CD1c-positive myeloid dendritic cell (primary cell): Measurements from ENCODE around the gene HDDC3.
A peak's percentile ranks its signal among the peaks of the same experiment; 100 is the strongest.

Experiments
- DNase-seq: peaks from one replicate; pipeline ENCODE4 v3.0.0-alpha.2; 2016; ENCODE audit errors: extremely low spot score

Gene HDDC3

DNA sequence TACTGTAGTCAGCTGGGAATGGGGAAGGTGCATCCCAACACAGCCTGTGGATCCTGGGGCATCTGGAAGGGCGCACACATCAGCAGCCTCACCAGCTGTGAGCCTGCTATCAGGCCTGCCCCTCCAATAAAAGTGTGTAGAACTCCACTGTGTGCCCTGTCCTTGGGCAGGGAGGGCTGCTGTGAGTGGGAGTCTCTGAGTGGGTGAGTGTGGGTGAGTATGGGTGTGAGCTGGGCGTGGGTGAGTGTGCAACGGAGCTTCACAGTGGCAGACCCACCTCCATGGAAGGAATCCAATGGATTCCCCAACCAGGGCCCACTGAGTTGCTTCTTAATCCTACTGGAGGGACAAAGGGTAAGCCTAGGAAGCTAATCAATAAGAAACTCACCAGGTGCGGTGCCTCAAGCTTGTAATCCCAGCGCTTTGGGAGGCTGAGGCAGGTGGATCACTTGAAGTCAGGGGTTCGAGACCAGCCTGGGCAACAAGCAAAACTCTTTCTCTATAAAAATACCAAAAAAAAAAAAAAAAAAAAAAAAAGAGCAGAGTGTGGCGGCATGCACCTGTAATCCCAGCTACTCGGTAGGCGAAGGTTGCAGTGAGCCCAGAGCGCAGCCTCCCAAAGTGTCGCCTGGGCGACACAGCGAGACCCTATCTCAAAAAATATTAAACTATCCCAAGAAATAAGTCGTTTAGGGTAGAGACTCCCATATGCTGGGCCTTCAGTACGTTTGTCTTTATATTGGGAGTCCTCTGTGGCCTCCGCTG lies 21.8 kb upstream of the HDDC3 start:
- DNase-seq = no peak

DNA sequence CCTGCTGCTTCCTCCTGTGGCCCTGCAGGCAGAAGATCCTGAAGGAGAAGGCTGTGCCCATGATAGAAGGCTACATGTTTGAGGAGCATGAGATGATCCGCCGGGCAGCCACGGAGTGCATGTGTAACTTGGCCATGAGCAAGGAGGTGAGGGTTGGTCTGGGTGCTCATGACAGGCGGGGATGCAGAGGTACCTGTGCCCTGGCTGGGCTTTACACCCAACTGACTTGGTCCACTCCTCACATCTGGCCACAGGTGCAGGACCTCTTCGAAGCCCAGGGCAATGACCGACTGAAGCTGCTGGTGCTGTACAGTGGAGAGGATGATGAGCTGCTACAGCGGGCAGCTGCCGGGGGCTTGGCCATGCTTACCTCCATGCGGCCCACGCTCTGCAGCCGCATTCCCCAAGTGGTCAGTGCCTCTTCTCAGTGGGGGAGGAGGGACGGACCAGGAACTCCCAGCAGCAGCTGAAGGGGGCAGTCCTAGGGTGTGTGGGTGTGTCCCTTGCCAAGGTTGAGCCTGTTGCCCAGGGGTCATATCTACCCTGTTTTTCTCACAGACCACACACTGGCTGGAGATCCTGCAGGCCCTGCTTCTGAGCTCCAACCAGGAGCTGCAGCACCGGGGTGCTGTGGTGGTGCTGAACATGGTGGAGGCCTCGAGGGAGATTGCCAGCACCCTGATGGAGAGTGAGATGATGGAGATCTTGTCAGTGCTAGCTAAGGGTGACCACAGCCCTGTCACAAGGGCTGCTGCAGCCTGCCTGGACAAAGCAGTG lies 20.7 kb upstream of the HDDC3 start:
- DNase-seq = no peak

DNA sequence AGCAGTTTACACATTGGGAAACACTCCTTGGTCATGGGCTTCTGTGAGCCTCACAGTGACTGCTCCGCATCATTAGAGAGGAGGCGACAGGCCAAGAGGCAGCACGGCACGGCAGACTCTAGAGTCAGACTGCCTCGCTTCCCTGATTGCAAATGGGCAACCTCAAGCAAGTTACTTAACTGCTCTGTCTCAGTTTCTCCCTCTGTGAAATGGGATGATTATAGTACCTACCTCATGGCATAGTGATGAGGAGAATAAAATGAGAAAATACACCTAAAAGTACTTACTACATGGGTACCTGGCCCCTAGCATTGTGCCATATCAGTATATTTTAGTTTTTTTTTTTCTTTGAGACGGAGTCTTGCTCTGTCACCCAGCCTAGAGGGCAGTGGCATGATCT lies 18.3 kb upstream of the HDDC3 start:
- no peak for DNase-seq

DNA sequence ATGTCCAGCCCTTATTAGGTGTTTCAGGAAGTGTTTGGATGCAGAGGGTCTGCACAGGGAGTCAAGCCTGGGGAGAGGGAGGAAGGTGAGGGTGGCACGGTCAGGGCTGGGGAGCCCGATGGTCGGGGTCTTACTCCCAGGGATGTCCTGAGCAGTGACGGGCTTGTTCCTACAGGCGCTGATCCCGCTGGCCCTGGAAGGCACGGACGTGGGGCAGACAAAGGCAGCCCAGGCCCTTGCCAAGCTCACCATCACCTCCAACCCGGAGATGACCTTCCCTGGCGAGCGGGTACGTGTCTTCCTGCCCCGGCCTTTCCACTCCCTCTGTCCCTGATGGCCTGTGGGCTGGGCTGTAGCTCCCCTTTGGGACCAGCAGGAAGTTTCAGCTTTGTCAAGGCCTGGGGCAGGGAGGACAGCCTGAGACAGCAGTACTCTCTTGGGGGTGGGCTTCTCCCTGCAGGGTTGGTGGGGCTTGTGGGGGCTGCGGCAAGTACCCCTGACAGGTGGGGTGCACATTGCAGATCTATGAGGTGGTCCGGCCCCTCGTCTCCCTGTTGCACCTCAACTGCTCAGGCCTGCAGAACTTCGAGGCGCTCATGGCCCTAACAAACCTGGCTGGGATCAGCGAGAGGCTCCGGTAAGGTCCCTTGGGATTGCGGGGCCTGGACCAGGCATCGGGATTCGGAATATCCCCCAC lies 17.8 kb upstream of the HDDC3 start:
- no peak for DNase-seq

DNA sequence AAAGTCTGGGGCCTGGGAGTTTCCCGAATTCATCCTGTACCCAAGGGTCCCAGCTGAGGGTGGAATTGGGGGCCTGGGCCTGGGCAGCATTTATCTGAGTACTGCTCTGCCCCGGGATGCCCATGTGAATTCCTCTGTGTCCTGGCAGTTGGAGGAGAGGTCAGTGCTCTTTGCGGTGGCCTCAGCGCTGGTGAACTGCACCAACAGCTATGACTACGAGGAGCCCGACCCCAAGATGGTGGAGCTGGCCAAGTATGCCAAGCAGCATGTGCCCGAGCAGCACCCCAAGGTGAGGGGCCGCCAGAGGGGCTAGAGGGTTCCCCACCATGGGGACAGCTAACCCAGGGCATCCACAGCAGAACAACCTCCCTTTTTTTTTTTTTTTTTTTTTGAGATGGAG lies 16.2 kb upstream of the HDDC3 start:
- DNase-seq = no peak

DNA sequence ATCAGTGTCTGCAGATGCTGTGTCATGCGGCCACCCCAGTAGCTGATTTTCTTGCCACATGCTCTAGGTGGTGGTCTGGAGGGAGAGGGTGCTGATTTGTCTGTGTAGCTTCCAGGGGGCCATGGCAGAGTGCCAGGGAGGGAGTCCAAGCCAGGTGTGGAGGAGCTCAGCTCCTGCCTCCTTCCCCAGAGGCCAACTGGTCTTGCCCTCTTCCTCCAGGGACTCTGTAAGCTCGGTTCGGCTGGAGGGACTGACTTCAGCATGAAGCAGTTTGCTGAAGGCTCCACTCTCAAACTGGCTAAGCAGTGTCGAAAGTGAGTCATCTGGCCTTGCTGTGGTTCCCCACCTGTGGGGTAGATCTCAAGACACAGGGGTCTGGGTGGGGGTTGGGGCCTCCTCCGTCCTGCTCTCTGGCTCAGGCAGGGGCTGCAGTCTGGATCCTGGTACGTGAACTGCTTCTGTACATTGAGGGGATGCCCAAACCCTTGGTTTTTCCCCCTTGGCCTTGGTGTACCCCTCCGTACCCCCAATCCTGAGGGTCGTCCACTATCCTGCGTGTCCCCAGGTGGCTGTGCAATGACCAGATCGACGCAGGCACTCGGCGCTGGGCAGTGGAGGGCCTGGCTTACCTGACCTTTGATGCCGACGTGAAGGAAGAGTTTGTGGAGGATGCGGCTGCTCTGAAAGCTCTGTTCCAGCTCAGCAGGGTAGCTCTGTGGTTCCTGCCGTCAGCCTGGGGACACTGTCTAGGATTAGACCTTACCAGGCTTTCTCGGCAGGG lies 15.4 kb upstream of the HDDC3 start:
- no peak for DNase-seq

DNA sequence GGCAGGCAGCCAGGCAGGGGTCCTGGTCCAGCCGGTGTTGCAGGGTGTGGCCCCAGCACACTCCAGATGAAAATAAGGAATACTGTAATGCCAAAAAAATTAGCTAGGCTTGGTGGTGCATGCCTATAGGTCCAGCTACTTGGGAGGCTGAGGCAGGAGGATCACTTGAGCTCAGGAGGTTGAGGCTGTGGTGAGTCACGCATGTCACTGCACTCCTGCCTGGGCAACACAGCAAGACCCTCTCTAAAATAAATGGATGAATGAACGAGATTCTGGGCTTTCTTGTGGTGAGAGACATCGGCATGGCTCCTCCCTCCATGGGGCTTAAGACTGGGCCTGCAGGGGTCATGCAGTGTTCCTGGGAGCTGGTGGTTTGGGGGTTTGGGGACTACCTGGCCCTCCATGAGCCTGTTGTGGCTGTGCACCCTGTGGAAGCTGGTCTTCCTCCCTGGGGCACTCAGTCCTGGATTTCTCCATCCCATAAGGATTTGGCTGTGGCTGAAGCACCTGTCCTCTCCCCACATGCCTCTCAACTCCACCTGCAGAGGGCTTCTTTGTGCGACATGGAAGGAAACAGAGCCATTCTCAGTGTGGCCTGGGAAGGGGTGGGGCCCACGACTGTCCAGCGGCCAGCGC lies 14.7 kb upstream of the HDDC3 start:
- no peak for DNase-seq

DNA sequence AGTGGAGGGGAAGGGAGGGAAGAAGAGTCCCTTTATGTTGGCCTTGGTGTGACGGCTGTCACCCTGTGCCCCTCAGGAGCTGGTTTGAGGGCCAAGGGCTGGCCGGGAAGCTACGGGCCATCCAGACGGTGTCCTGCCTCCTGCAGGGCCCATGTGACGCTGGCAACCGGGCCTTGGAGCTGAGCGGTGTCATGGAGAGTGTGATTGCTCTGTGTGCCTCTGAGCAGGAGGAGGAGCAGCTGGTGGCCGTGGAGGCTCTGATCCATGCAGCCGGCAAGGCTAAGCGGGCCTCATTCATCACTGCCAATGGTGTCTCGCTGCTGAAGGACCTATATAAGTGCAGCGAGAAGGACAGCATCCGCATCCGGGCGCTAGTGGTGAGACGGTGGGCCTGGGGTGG lies 14.2 kb upstream of the HDDC3 start:
- DNase-seq = no peak

DNA sequence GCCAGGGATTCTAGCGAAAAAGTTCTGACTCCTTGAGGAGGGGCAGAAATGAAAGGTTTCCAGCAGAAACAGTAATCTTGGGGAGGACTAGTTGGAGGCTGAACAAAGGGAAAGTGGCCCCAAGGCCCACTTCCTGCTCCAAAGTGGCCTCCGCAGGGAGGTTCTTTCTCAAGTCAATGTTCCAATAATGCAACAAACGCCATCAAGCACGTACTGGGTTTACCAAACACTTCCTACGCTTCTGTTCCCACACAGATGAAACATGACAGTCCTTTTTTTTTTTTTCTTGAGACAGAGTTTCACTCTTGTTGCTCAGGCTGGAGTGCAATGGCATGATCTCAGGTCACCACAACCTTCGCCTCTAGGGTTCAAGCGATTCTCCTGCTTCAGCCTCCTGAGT lies 12.7 kb upstream of the HDDC3 start:
- DNase-seq = peak; percentile 27

DNA sequence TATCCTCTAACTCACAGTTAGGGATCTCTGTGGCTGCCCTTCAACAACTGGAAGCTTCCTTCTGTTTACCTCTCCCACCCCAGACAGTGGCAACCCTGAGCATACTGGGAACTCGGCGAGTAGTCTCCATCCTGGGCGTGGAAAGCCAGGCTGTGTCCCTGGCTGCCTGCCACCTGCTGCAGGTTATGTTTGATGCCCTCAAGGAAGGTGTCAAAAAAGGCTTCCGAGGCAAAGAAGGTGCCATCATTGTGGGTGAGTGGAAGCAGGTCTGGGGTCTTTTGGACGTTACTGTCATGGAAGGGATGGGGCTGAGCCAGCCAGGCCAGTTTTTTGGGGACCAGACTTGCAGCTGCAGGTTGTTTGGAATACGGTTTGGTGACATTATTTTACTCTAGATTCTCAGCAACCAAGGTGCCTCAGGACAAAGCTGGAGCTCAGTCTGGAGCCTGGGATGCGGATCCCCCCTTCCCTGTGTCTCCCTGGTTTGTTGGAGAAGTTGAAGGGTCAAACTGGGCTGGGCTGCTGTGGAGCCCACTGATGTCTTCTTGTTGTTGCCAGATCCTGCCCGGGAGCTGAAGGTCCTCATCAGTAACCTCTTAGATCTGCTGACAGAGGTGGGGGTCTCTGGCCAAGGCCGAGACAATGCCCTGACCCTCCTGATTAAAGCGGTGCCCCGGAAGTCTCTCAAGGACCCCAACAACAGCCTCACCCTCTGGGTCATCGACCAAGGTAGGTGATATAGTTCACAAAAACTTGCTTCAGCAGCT lies 10.2 kb upstream of the HDDC3 start:
- no peak for DNase-seq

DNA sequence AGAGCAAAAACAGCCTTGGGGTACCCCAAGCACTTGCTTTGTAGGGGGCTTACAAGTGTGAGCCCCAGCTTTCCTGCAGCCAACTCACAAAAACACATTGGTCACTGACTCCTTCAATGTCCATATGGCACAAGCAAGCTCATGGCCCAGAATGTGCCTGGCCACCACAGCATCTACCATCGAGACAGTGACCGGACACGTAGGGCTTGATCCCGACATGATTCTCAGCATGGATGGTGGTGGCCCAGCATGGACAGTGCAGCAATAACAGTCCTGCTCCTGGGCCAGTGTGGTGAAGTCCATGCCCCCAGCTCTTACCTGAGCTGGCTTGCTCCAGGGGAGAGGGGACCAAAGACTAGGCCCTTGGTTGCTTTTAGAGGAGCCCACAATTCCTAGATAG lies 8.7 kb upstream of the HDDC3 start:
- DNase-seq = no peak

DNA sequence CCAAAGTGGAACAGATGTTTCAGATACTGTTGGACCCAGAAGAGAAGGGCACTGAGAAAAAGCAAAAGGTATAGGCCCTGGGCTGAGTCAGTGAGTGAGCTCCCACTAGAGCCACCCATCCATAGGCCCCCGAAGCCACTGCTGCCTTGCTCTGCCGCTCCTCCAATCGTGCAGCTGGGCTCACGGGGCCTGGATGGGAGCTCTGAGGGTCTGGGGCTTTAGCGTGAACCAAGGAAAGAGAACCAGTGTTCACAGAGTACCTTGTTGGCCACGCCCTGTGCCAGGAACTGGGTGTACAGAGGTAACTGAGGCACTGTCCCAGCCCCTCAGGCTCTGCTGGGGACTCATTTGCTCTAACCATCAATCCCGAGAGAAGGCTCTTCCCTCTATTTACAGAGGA lies 7.4 kb upstream of the HDDC3 start:
- DNase-seq = no peak

DNA sequence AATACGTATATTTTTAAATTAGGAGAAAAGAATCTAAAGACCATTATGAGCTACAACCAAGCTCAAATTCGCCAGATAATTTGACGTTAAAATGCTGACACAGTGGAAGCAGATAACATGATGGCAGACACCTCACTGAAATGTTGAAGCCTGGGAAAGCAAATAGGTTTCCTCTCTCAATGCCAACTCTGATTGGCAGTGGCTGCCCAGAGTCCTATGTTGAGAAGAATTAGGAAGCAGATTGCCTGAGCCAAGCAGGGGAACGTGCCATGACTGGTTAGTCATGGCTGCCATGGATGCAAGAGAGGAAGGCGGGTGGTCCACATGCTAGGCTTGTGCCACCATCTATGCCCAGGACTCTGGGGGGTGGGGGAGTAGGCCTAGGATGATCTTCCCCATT lies 5.9 kb upstream of the HDDC3 start:
- DNase-seq = no peak

DNA sequence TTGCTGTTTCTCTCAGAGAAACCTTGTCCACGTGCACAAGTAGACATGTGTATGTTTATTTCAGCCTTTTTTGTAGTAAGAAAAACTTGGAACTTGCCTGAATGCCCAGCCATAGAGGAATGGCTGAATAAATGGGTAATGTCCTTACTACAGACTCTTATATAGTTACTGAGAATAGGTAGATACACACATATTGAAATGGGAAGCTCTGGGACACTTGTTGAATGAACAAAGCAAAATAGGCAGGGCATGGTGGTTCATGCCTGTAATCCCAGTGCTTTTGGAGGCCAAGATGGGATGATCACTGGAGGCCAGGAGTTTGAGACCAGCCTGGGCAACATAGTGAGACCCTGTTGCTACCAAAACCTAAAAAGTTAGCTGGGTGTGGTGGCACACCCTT lies 4.5 kb upstream of the HDDC3 start:
- no peak for DNase-seq

DNA sequence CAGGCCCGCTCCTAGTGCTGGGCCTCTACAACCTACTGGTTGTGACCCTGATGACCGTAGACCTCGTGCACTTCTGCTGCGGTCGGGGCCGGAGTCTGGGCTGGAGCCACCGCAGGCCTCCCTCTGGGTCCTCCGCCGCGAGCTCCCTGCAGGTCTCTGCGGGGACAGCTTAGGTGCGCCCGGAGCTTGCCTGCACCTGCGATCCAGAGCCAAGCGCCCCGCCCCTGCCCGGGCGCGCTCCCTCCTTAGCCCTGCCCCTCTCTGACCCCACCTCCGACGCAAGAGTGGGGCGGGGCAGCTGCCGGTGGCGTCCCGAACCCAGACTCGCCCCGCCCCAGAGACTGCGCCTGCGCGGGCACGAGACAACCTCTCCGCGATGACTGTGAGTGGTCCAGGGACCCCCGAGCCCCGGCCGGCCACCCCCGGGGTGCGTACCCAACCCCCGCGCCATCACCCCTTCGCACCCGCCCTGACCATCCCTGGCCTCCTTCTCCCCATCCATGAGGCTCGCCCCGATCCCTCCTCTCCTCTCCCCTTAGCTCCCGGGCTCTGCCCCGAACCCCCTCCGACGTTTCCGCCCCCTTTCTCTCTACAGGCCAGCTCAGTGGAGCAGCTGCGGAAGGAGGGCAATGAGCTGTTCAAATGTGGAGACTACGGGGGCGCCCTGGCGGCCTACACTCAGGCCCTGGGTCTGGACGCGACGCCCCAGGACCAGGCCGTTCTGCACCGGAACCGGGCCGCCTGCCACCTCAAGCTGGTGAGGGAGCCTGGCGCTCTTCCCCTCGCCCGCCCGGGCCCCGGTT lies 2.8 kb upstream of the HDDC3 start, which contains the start of gene UNC45A:
TSS of gene UNC45A (plus strand) at position 337 of the 803 bp plus-strand sequence. CDS start at position 377, 40 bp downstream.
- DNase-seq = peak; percentile 90

DNA sequence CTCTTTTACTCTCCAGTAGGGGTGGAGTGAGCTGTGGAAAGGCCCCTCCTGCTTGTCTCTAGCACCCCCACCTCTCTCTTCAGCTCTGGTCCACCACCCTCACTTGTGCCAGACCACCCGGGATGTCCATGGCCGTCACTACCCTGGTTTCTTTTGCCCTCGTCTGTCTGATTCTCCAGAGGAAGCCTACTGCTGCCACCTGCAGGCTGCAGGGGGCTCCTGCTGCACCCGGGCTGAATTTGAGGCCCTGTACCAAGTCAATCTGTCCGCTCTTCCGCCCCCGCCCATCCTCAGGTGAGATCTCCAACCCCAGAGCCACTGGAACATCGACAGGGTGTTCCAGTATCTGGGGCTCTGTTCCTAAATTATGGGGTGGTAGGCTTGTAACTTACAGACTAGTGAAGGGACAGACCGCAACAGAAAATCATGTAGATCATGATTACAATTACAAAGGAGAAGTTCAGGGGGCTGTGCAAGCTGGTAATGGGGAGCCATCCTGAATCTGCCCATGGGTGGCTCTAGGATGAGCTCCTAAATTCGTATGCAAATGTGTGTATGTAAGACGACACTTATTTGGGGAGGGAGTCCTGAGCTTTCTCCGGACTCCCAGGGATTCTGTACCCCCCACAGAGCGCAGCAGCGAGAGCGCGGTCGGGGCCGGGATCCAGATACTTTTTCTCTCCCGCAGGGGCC lies 2.1 kb upstream of the HDDC3 start:
- peak; percentile 82 for DNase-seq

DNA sequence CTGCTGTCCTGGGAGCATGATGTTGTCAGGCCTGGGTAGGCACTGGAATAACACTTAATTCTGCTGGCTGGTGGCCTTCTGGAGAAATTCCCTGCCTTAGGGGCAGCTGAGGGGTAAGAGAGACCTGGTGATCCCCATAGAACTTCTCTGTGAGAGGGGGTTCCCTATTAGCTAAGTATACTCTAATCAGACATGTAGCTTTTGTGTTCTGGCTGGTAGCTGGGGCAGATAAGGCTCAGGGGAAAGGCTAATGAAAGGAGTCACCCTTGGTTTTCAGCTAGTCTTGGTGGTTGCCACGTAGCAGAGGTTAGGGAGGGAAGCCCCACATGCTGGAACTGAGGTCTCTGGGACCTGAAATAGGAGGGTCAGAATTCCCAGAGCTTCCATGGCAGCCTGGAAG lies 952 bp upstream of the HDDC3 start:
- DNase-seq = no peak

DNA sequence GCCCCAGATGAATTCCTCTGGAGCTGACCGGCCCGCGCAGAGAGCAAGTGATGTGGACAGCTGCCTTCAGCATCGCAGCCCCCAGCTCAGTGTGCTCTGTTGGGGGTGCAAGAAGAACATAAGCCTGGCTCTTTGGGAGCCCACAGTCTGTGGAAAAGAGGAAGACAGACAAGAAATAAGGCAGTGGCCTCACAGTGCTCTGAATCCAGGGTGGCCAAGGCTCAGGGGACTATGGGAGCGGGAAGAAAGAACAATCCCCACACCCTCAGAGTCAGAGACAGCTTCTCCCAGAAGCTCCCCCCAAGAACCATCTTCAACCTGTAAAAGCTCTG lies 277 bp upstream of the HDDC3 start:
- no peak for DNase-seq

DNA sequence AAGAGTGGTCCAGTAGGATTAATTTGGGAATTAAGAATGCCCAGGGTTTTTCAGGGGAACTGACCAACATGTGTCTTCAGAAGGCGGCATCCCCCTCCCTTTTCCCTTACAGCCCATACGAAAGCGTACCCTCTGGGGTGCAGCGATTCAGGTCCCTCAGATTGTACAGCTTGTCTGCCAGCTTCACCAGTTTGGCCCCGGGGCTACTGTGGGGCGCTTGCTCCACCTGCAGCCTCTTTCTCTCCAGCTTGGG lies 848 bp downstream of the HDDC3 start:
- no peak for DNase-seq
